ENCODE results near the gene EZR. TPM values are rescaled to one million over a fixed set of nuclear protein-coding genes. Genes with fewer than 3 reads are reported as not detected.

Gene EZR
- total and polyA plus RNA-seq, 9 of the 15 experiments (the other 6 are each of a cell fraction or from before 2014, with no cell fraction given) = 36.5 to 162 (median 104) TPM

GRCh38 chr6:158819977-158820622 lies 932 bp upstream of the EZR start:
- Histone ChIP-seq H3K9me3 (replicated peaks; ENCODE audit: control insufficient read depth, insufficient read depth, low read depth, low read length) (no peaks in the 10 kb centered on the region), H3K27ac (ENCODE audit: extremely low read depth, low read depth, low read length) (peak overlapping the region; percentile 87; the same call in 1 of the 3 replicates), H3K9me1 (ENCODE audit: control insufficient read depth, insufficient read depth, low read length) (peaks cover 4% of the 10 kb centered on the region), H3K27me3 (ENCODE audit: control insufficient read depth in 2 of 2, insufficient read depth in 2 of 2, low read length in 2 of 2) (no peaks in the 10 kb centered on the region), H3K4me3 (no peak overlapping the region), H3K9ac (ENCODE audit: insufficient read depth in 1 of 2, low read depth in 2 of 2, low read length in 2 of 2) (no peak overlapping the region; a peak in 1 of 4 replicates), H3K4me1 (replicated peaks in 1 of 2; ENCODE audit: control insufficient read depth in 2 of 2, insufficient read depth in 2 of 2, low read length in 2 of 2) (peaks cover 37 to 40% of the 10 kb centered on the region in 2 experiments), H3K79me2 (ENCODE audit: control insufficient read depth, insufficient read depth, low read length) (peaks cover 35% of the 10 kb centered on the region), H3K4me2 (ENCODE audit: insufficient read depth, low read length) (0 out of 2 replicates have a peak overlapping the region, but pooled peaks have one; percentile 4), H2AFZ (ENCODE audit: low read depth, low read length) (peak overlapping the region; percentile 89), H3K36me3 (ENCODE audit: control insufficient read depth, insufficient read depth, low read length) (peaks cover 21% of the 10 kb centered on the region), H4K20me1 (replicated peaks; ENCODE audit: control insufficient read depth, insufficient read depth, low read length) (peaks cover 26% of the 10 kb centered on the region)
- intact Hi-C loops (cut with micrococcal nuclease) = no loop called here
- FAIRE-seq = peak; percentile 62
- peak in 3 of 4 experiments; percentile 51 to 69 (median 56) for DNase-seq (ENCODE audit: extremely low read depth in 1 of 4, low spot score in 3 of 4)
- ChIA-PET CTCF (ENCODE audit: low intra/inter-chr PET ratio) (no interaction called here), POLR2A (interaction anchor here (0.6 to 1.3 kb wide), 4 partner anchors 25 to 1191 kb away, joined by 3 to 4 read pairs (median 4); no protein-coding TSS in a partner anchor)
- in situ Hi-C loops (cut with MboI) = no loop called here
- no TSS peak for BruUV-seq (replicated peaks)
- 62% methylated on average over 6 of the region's 6 CpGs for WGBS (ENCODE audit: insufficient coverage, low coverage, missing lambda C conversion rate)
- ATAC-seq = no peak
- TF ChIP-seq TEAD4 (IDR thresholded peaks at IDR 0.05; ENCODE audit: low read length) (peak; percentile 62), TEAD4 (CRISPR knock-in tag; IDR thresholded peaks at IDR 0.05; ENCODE audit: borderline replicate concordance) (no peak), ARID1B (IDR thresholded peaks at IDR 0.05) (peak; percentile 67), HDAC1 (IDR thresholded peaks at IDR 0.05) (peak in 1 of 2 experiments; percentile 79; a peak in 2 of 4 replicates), LEF1 (IDR thresholded peaks at IDR 0.05) (no peak), EP300 (IDR thresholded peaks at IDR 0.05; ENCODE audit: low read length) (peak; percentile 48), TCFL5 (CRISPR knock-in tag; conservative IDR thresholded peaks at IDR 0.05) (no peak), FOXK2 (conservative IDR thresholded peaks at IDR 0.05 in 1 of 2, IDR thresholded peaks at IDR 0.05 in 1 of 2; ENCODE audit: low read depth in 2 of 2) (no peak), RCOR1 (IDR thresholded peaks at IDR 0.05; ENCODE audit: borderline replicate concordance in 1 of 2, low read depth in 2 of 2, low read length in 2 of 2) (peak; percentile 89 to 96), HDAC2 (IDR thresholded peaks at IDR 0.05) (peak; percentile 64; the same call in 1 of the 2 replicates), POLR2AphosphoS5 (IDR thresholded peaks at IDR 0.05; ENCODE audit: control insufficient read depth, insufficient read depth, low read depth, low read length) (peak; percentile 55; the same call in 1 of the 2 replicates), SMARCE1 (IDR thresholded peaks at IDR 0.05) (no peak), CTBP1 (IDR thresholded peaks at IDR 0.05; ENCODE audit: borderline replicate concordance) (peak; percentile 56; the same call in 1 of the 2 replicates), SOX6 (IDR thresholded peaks at IDR 0.05) (peak; percentile 54), CBFA2T3 (IDR thresholded peaks at IDR 0.05) (peak; percentile 87), NCOR1 (IDR thresholded peaks at IDR 0.05) (peak; percentile 56; the same call in 1 of the 2 replicates), NFIC (IDR thresholded peaks at IDR 0.05) (peak; percentile 53), CBFA2T2 (conservative IDR thresholded peaks at IDR 0.05) (peak; percentile 73), HMBOX1 (IDR thresholded peaks at IDR 0.05) (peak; percentile 77), BHLHE40 (IDR thresholded peaks at IDR 0.05; ENCODE audit: low read length) (0 out of 2 replicates have a peak, but pooled peaks have one; percentile 23), FOXA3 (CRISPR knock-in tag; conservative IDR thresholded peaks at IDR 0.05 in 1 of 2, IDR thresholded peaks at IDR 0.05 in 1 of 2) (no peak), TBL1XR1 (IDR thresholded peaks at IDR 0.05; ENCODE audit: low read length in 2 of 2) (peak in 1 of 2 experiments; percentile 34; a peak in 1 of 4 replicates), KDM1A (IDR thresholded peaks at IDR 0.05) (peak; percentile 95 to 96), ZNF263 (CRISPR knock-in tag; IDR thresholded peaks at IDR 0.05; ENCODE audit: borderline replicate concordance) (no peak; the same call in 1 of the 2 replicates), DPF2 (IDR thresholded peaks at IDR 0.05) (peak; percentile 49; the same call in 1 of the 2 replicates)
